Lung (tissue), 12 donors: ENCODE results near the gene FYB1. TPM values are rescaled to one million over a fixed set of nuclear protein-coding genes. Genes with fewer than 3 reads are reported as not detected.

Source experiments
- ATAC-seq: fragments of 200-7000 bp; cut with Tn5 transposase; one replicate; pipeline ENCODE4 v1.9.1; 2020; ENCODE audit warnings: moderate number of reproducible peaks; ENCODE audit not compliant: insufficient read depth, low FRiP score
- DNase-seq, 3 donors: peaks; one replicate each; pipeline ENCODE4 v3.0.0-alpha.2; 2013 to 2017
- H3K27ac ChIP-seq, 2 donors: one replicate each; pipeline ENCODE4 v1.5.1; 2013; ENCODE audit warnings: mild to moderate bottlenecking in 2 of 2, moderate library complexity in 2 of 2, control low read depth in 1 of 2, inconsistent platforms in 1 of 2, low read depth in 1 of 2, low read length in 1 of 2
- H3K27me3 ChIP-seq, 3 donors: one replicate each; pipeline ENCODE4 v1.5.1; 2013; ENCODE audit warnings: low read length in 2 of 3; ENCODE audit not compliant: control insufficient read depth in 3 of 3, insufficient read depth in 3 of 3
- H3K36me3 ChIP-seq, 4 donors: one replicate each; pipeline ENCODE4 v1.5.1; 2013; ENCODE audit warnings: low read length in 4 of 4, mild to moderate bottlenecking in 1 of 4, moderate library complexity in 1 of 4; ENCODE audit not compliant: control insufficient read depth in 4 of 4, insufficient read depth in 4 of 4
- H3K4me1 ChIP-seq, 5 donors: one replicate each; pipeline ENCODE4 v1.5.1; 2013; ENCODE audit warnings: low read length in 5 of 5, mild to moderate bottlenecking in 2 of 5, moderate library complexity in 1 of 5; ENCODE audit not compliant: control insufficient read depth in 5 of 5, insufficient read depth in 5 of 5
- H3K4me3 ChIP-seq: one replicate; pipeline ENCODE4 v1.5.1; 2013; ENCODE audit warnings: mild to moderate bottlenecking, control low read depth, moderate library complexity
- H3K9ac ChIP-seq, 2 donors: one replicate each; pipeline ENCODE4 v1.5.1; 2013; ENCODE audit warnings: low read length in 2 of 2, control low read depth in 1 of 2; ENCODE audit not compliant: insufficient read depth in 1 of 2
- H3K9me3 ChIP-seq, 4 donors: one replicate each; pipeline ENCODE4 v1.5.1; 2013; ENCODE audit warnings: low read length in 3 of 4, mild to moderate bottlenecking in 1 of 4, moderate library complexity in 1 of 4; ENCODE audit not compliant: control insufficient read depth in 4 of 4, insufficient read depth in 3 of 4
- CTCF ChIP-seq: IDR thresholded peaks from 2 replicates; pipeline ENCODE4 v1.5.1; 2012; ENCODE audit warnings: mild to moderate bottlenecking; ENCODE audit errors: control extremely low read depth, extremely low read depth
- WGBS, 2 donors: extraction: QIAGEN DNeasy Blood & Tissue Kit; methylation state at CpG; one replicate each; pipeline ENCODE4 v1.1.7; 2013; 5-methylcytosine and 5-hydroxymethylcytosine counted together
- polyA plus RNA-seq, 2 donors: library from polyadenylated mRNA; stranded (reverse); fragments of 200-250 nt; gene quantifications; one replicate each; pipeline ENCODE4 v1.2.1, GENCODE V29; 2013
- total RNA-seq, 2 donors: library from RNA; depleted of rRNA in 1 of 2; stranded (reverse); fragments of >200 nt in 1 of 2; gene quantifications; one replicate each; pipeline ENCODE4 v1.2.1, GENCODE V29; 2014 to 2021
- donor health status: control.
- donor health status: control.
- donor health status: Bipolar disorder and iron deficiency.
- donor health status: healthy.
- donor health status: DM: yes; HTN: yes; CAD: no.

Gene FYB1
- total and polyA plus RNA-seq, 4 donors = 4.5 to 51.4 (median 32.5) TPM

- Histone ChIP-seq H3K9me3 (no peaks in the 10 kb centered on the region), H3K4me1 (no peaks in the 10 kb centered on the region), H3K27me3 (no peaks in the 10 kb centered on the region), H3K27ac (no peak overlapping the region), H3K9ac (no peak overlapping the region), H3K36me3 (no peaks in the 10 kb centered on the region), H3K4me3 (no peak overlapping the region)
- WGBS, 2 donors = 60 to 64% methylated on average over 3 of the region's 3 CpGs
- DNase-seq (no peak), ATAC-seq (no peak)
- TF ChIP-seq CTCF = no peak
Observed at GRCh38 chr5:39206630-39207321, 12.6 kb downstream of the FYB1 start.

GRCh38 chr5:39205550-39205949 is 13.8 kb downstream of the FYB1 start:
- WGBS, 2 donors = 75 to 76% methylated on average over 3 of the region's 3 CpGs
- Histone ChIP-seq H3K27me3 (no peaks in the 10 kb centered on the region), H3K4me3 (no peak overlapping the region), H3K4me1 (no peaks in the 10 kb centered on the region), H3K27ac (no peak overlapping the region), H3K9ac (no peak overlapping the region), H3K36me3 (no peaks in the 10 kb centered on the region), H3K9me3 (no peaks in the 10 kb centered on the region)
- ATAC-seq (no peak), DNase-seq (no peak)
- no peak for TF ChIP-seq CTCF

GRCh38 chr5:39203951-39204350 is 15.4 kb downstream of the FYB1 start:
- Histone ChIP-seq H3K36me3 (no peaks in the 10 kb centered on the region), H3K9me3 (no peaks in the 10 kb centered on the region), H3K4me1 (no peaks in the 10 kb centered on the region), H3K9ac (no peak overlapping the region), H3K4me3 (no peak overlapping the region), H3K27ac (no peak overlapping the region), H3K27me3 (no peaks in the 10 kb centered on the region)
- TF ChIP-seq CTCF = no peak
- DNase-seq (no peak), ATAC-seq (no peak)
- WGBS, 2 donors = 83 to 93% methylated on average over 1 of the region's 1 CpG
